ENCODE results near the gene LYST. TPM values are rescaled to one million over a fixed set of nuclear protein-coding genes. Genes with fewer than 3 reads are reported as not detected.

Gene LYST
- total and polyA plus RNA-seq, 2 donors (not counting 3 experiments of a cell fraction or from before 2014, with no cell fraction given): 3.1 to 9.6 TPM

DNA sequence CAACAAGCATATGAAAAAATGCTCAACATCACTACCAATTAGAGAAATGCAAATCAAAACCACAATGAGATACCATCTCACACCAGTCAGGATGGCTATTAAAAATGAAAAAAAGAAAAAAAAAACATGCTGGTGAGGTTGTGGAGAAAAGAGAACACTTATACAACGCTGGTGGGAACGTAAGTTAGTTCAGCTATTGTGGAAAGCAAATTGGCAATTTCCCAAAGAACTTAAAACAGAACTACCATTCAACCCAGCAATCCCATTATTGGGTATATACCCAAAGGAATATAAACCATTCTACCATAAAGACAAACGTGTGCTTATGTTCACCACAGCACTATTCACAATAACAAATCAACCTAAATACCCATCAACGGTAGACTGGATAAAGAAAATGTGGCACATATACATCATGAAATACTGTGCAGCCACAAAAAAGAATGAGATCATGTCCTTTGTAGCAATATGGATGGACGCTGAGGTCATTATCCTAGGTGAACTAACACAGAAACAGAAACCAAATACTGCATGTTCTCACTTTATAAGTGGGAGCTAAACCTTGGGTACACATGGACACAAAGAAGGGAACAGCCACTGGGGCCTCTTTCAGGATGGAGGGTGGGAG lies 49.5 kb downstream of the LYST start:
- H3K27ac ChIP-seq (ENCODE audit: insufficient read depth, low read depth, low read length): no peak overlapping the region
- no peaks in the 10 kb centered on the region for H3K9me1 ChIP-seq (replicated peaks; ENCODE audit: control insufficient read depth, extremely low read depth, insufficient read depth, low read length)
- CTCF ChIA-PET: no interaction called here
- no peaks in the 10 kb centered on the region for H4K20me1 ChIP-seq (replicated peaks; ENCODE audit: control insufficient read depth, extremely low read depth, insufficient read depth, low read length)
- no peak overlapping the region for H3K4me2 ChIP-seq (ENCODE audit: insufficient read depth, low read length)
- no peaks in the 10 kb centered on the region for H3K27me3 ChIP-seq (ENCODE audit: control insufficient read depth in 2 of 2, insufficient read depth in 2 of 2, low read length in 2 of 2)
- intact Hi-C loops (cut with micrococcal nuclease) (no loop called here), dilution Hi-C loops (cut with MboI; ENCODE audit: extremely low pct_ligation_motif_present, low sequenced_read_pairs) (no loop called here)
- no peaks in the 10 kb centered on the region for H3K36me3 ChIP-seq (ENCODE audit: control insufficient read depth in 2 of 2, extremely low read depth in 1 of 2, insufficient read depth in 2 of 2, low read length in 2 of 2)
- no peak overlapping the region for H3K4me3 ChIP-seq (replicated peaks in 1 of 3; ENCODE audit: insufficient read depth in 1 of 3, low read depth in 1 of 3, low read length in 3 of 3)
- no peaks in the 10 kb centered on the region for H3K79me2 ChIP-seq (ENCODE audit: control insufficient read depth, insufficient read depth, low read length)
- no peak overlapping the region for H3K9ac ChIP-seq (replicated peaks; ENCODE audit: extremely low read depth, insufficient read depth, low read length)
- TF ChIP-seq POLR2AphosphoS5 (IDR thresholded peaks at IDR 0.05; ENCODE audit: insufficient read depth, low read depth, low read length): no peak
- no peak for TF ChIP-seq GATA2 (IDR thresholded peaks at IDR 0.05; ENCODE audit: insufficient read depth, insufficient read length, low read depth, low read length)
- TF ChIP-seq JUN (IDR thresholded peaks at IDR 0.05; ENCODE audit: borderline replicate concordance, insufficient read depth, insufficient read length, low read depth): no peak
- no peak for TF ChIP-seq FOS (IDR thresholded peaks at IDR 0.05; ENCODE audit: borderline replicate concordance, insufficient read depth, low read length)
- no peak for TF ChIP-seq MYC (IDR thresholded peaks at IDR 0.05; ENCODE audit: low read depth, low read length)
- no peak for TF ChIP-seq EZH2 (IDR thresholded peaks at IDR 0.05; ENCODE audit: borderline replicate concordance, low read depth, low read length, severe bottlenecking)
- TF ChIP-seq, protein P1, sequence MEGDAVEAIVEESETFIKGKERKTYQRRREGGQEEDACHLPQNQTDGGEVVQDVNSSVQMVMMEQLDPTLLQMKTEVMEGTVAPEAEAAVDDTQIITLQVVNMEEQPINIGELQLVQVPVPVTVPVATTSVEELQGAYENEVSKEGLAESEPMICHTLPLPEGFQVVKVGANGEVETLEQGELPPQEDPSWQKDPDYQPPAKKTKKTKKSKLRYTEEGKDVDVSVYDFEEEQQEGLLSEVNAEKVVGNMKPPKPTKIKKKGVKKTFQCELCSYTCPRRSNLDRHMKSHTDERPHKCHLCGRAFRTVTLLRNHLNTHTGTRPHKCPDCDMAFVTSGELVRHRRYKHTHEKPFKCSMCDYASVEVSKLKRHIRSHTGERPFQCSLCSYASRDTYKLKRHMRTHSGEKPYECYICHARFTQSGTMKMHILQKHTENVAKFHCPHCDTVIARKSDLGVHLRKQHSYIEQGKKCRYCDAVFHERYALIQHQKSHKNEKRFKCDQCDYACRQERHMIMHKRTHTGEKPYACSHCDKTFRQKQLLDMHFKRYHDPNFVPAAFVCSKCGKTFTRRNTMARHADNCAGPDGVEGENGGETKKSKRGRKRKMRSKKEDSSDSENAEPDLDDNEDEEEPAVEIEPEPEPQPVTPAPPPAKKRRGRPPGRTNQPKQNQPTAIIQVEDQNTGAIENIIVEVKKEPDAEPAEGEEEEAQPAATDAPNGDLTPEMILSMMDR (IDR thresholded peaks at IDR 0.05; ENCODE audit: extremely low read depth in 1 of 2, insufficient read depth in 1 of 2, low read depth in 1 of 2, low read length in 2 of 2): no peak
- no peak for TF ChIP-seq POLR2A (IDR thresholded peaks at IDR 0.05; ENCODE audit: low read depth, low read length)
- TF ChIP-seq MAX (IDR thresholded peaks at IDR 0.05; ENCODE audit: insufficient read depth, insufficient read length): no peak
- H2AFZ ChIP-seq (ENCODE audit: low read depth, low read length): no peak overlapping the region
- H3K9me3 ChIP-seq (replicated peaks; ENCODE audit: control insufficient read depth, insufficient read depth, low read length): no peaks in the 10 kb centered on the region
- POLR2A ChIA-PET: no interaction called here
- no peak for FAIRE-seq
- no peaks in the 10 kb centered on the region for H3K4me1 ChIP-seq (ENCODE audit: control insufficient read depth, extremely low read depth, insufficient read depth, low read length)
- no TSS peak for BruUV-seq (replicated peaks)
- DNase-seq (ENCODE audit: low read depth, low spot score): no peak
